Ecto neural progenitor cell (in vitro differentiated cells): ENCODE data around the gene ACR.
"Not testable (repeated sequence)": the region's sequence is repeated elsewhere in the genome, so short reads cannot be mapped to it uniquely, and the experiment has no call there.

Experiments used
- DNase-seq: peaks from one replicate; pipeline ENCODE4 v3.0.0-alpha.2; 2018; ENCODE audit warnings: low spot score

Gene ACR

GRCh38 chr22:50732681-50733080, 5.3 kb upstream of the ACR start:
- DNase-seq, result no peak

GRCh38 chr22:50733521-50734342, 4.3 kb upstream of the ACR start:
- no peak for DNase-seq

- DNase-seq, result no peak
These were observed 3.6 kb upstream of the ACR start for GRCh38 chr22:50734343-50734771.

- DNase-seq, result no peak
These were observed 2.8 kb upstream of the ACR start for GRCh38 chr22:50734986-50735738.

- no peak for DNase-seq
These were observed 2.3 kb upstream of the ACR start for GRCh38 chr22:50735739-50736030.

- DNase-seq, result no peak
These were observed 734 bp downstream of the ACR start for GRCh38 chr22:50738649-50739227.

- no peak for DNase-seq
These were observed 1.3 kb downstream of the ACR start for GRCh38 chr22:50739279-50739691.

- DNase-seq, result no peak
These were observed 1.9 kb downstream of the ACR start for GRCh38 chr22:50739894-50740293.

GRCh38 chr22:50740714-50741113, 2.7 kb downstream of the ACR start:
- not testable (repeated sequence) for DNase-seq

- not testable (repeated sequence) for DNase-seq
These were observed 6.4 kb downstream of the ACR start for GRCh38 chr22:50744424-50744823.

- not testable (repeated sequence) for DNase-seq
These were observed 9.5 kb downstream of the ACR start for GRCh38 chr22:50747521-50747920.

- not testable (repeated sequence) for DNase-seq
These were observed 10.6 kb downstream of the ACR start for GRCh38 chr22:50748630-50749029.

GRCh38 chr22:50749302-50750074, 11.5 kb downstream of the ACR start:
- not testable (repeated sequence) for DNase-seq

GRCh38 chr22:50755251-50755650, 17.2 kb downstream of the ACR start:
- not testable (repeated sequence) for DNase-seq

- not testable (repeated sequence) for DNase-seq
These were observed 18.4 kb downstream of the ACR start for GRCh38 chr22:50756406-50756805.

GRCh38 chr22:50756949-50757491, 19.0 kb downstream of the ACR start:
- DNase-seq, result not testable (repeated sequence)

GRCh38 chr22:50759597-50760341, 21.8 kb downstream of the ACR start:
- not testable (repeated sequence) for DNase-seq

GRCh38 chr22:50761829-50762228, 23.8 kb downstream of the ACR start:
- DNase-seq, result not testable (repeated sequence)

- DNase-seq, result not testable (repeated sequence)
These were observed 26.3 kb downstream of the ACR start for GRCh38 chr22:50764288-50764687.

GRCh38 chr22:50775132-50775531, 37.1 kb downstream of the ACR start:
- DNase-seq, result peak; percentile 90

- DNase-seq, result not testable (repeated sequence)
These were observed 39.6 kb downstream of the ACR start for GRCh38 chr22:50777631-50778030.
